ENCODE data around the gene ADGRL3.

The ADGRL3 gene

DNA sequence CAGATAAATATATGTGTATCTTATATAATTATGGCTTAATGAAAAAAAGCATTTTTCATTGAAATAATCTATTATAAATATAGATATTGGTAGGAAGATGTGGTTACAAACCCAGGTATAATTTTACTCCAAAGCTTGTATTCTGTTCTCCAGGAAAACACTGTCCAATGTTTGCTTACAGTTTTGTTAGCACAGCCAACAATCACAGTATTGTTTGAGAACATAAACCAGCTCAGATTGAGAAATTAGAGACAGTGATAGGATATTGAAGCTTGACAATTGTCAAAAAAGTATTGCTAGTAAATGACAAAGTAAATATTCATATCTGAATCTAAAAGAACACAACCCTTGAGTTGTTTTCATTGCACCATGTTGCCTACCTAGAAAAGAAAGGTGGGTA, 228.8 kb downstream of the ADGRL3 start:
- DNase-seq: no peak

DNA sequence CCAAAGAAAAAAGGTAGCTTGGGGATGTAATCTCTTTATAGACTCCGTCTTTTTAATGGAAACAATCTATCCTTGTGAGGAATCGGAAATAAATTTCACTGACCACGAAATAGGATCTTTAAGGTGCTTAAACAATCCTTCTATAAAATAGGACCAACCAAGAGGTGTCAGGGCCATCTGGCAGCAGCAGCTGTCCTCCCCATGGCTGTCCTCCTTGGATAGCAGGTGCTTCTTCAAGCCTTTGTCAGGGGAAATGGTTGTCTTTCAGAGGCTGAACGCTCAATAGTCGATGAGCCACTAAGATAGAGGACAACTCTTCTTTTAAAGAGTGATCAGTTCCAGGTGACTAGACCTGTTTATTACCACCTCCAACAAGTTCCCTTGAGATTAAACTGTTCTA, 231.0 kb downstream of the ADGRL3 start:
- no peak for DNase-seq

DNA sequence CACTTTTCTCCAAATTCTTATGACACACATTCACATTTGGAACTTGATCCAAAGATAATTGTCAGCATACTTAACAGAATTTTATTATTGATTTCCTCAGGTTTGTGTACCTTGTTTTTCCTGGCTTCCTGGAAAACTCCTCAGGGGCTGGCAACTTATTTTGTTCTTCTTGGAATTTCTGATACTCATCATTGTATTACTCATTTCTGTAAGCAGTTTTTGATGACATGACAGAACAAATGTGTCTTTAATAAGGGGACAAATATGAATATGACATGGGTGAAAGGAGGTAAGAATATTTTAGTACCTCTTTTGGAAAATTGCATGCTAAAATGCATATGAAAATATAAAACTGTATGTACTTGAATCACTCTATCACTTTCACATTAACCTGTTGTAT, 237.8 kb downstream of the ADGRL3 start:
- DNase-seq: no peak

DNA sequence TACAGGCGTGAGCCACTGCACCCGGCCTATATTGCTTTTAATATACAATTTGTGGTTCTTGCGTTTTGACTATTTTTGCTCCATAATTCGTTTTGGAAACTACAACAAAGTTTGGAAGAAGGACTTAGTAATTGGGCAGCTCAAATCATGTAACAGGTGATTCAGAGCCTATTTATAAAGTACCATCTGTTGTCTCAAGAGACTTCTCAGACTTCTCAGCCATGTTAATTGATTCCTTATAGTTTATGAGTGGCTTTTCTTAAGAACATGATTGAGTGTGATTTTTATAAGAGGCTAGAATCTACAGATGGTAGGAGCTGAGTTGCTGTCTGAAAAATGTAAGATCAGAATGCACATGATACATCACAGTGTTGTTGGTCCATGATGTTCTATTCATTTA, 240.2 kb downstream of the ADGRL3 start:
- no peak for DNase-seq

DNA sequence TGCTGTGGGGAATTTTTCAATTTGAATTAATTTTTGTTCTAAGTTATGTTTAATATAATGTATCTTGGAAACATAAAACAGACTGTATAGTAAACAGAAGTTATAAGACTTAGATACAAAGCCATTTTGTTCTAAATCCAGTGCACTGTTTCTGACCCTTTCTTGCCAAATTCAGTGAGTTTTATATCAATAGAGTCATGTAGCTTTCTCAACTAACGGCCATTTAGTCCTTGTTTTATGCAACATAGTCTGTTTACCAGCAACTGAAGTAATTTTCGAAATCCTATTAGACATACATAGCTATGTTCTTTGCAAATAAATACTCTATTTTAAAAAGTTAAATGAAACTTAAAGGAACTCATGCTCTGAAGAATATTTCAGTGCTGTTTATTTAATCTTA, 242.8 kb downstream of the ADGRL3 start:
- DNase-seq: no peak

DNA sequence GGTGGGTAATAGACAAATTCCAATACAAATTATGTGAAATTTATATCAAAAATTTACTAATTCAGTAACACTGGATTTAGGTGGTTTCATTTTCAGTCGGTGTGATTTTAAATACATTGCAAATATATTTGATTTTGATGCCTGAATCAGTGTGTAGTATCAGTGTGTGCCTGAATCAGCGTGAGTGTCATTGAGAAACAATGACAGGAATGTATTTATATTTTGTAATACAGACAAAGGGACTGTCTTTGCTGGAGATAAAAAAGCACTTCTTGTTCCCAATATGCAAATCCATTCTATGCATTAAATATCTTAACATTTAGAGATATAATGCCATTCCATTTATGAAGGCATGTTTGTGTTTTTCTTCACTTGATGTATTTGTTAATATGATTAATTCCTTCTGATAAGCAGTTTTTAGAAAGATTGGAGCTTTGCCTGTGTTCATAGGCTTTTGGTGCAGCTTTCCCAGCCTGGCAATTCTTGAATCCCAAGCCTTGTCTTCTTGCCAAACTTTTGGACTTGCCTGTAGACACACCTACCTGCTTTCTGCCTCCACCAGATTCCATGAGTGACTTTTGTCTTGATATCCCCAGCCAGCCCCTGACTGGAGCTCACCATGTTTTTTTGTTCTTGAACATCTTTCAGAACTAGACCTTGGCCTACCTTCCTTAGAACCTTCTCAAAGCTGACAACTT, 243.8 kb downstream of the ADGRL3 start:
- DNase-seq: no peak

DNA sequence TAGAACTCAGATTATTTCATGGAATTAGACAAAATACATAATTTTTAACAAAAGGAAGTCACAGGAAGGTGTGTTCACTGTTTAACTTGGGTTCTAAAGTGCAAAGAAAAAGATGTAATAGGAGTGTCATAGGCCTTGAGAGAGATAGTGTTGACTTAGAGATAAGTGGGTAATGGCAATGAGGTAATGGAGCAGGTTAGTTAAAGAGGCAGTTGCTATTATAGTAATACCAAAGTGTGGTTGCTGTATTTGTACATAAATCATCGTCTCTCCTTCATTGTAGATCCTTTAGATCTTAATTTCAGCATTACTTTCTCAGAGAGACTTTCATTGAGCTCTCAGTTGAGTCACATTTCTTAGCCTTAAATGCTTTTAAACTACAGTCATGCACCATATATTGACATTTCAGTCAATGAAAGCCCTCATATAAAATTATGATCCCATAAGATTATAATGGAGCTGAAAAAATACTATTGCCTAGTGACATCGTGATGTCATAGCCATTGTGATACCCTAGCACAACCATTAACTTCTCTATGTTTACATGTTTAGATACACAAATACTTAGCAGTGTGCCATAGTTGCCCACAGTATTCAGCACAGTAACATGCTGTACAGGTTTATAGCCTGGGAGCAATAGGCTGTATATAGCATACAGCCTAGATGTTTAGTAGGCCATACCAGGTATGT, 245.4 kb downstream of the ADGRL3 start:
- DNase-seq: no peak

DNA sequence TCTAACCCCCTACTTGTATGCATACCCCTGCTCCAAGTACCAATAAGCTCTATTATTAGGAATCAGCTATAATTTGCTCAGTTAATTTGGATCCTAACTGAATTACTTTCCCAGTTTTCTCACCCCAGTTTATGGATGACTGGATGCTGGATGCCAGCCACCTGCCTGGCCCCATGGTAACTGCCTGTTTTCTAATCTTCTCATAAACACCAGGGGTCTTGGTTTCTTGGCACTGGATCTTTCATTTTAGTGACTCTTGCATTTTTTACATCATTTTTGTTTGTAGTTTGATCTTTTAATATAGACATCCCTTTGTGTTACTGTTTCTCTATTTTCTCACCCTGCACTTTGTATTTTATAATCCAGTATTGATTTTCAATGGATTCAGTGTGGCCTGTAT, 246.8 kb downstream of the ADGRL3 start:
- no peak for DNase-seq

DNA sequence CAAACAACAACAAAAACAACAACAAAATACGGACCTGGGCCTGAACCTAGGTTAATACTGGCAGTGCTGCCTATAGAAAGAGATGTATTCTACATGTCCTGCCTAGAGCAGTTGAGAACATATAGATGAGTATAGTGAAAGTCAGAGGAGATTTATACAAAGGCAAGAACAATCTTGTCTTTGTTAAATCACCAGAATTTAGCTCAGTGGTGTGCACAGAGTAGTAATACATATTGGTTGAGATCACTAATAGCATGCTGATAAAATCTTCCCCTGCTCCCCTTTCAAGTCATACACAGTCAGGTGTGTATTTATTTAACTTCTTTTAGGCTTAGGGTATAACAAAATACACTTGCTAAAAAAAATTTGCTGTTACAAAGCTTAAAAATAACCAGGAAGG, 247.8 kb downstream of the ADGRL3 start:
- no peak for DNase-seq

DNA sequence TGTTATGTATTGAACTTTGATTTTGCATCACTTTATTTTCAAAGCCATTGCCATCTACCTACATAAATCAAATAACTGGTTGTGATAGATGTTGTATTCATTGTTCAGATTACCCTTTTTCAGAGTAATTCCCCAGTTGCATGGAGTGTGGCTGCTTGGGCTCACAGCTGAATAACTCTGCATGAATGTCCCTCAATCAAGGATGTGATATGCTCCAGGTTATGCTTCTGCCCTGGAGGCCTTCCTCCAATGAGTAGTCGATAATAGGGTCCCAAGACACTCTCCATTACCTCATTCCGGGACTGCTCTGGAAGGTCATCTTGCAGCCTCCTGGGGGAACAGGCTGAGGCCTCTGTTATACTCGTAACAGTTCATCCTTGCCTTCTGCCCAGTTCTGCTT, 251.8 kb downstream of the ADGRL3 start:
- DNase-seq: no peak

DNA sequence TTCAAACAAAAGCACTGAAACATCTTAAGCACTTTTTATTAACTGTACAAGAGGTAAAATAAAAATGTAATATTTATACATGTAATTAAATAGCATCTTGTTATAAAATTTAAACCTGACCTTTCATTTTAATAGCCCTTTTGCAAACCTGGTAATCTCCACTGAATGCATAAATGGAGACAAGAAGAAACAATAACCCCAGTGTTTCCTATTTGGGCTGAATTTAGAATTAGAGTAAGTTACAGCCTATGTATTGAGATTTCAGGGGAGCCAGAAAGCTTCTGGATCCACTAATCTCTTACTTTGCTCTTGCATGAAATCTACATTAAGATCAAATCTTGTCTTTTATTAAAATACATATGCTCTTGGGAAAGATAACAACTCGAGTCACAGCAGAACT, 261.8 kb downstream of the ADGRL3 start:
- no peak for DNase-seq

DNA sequence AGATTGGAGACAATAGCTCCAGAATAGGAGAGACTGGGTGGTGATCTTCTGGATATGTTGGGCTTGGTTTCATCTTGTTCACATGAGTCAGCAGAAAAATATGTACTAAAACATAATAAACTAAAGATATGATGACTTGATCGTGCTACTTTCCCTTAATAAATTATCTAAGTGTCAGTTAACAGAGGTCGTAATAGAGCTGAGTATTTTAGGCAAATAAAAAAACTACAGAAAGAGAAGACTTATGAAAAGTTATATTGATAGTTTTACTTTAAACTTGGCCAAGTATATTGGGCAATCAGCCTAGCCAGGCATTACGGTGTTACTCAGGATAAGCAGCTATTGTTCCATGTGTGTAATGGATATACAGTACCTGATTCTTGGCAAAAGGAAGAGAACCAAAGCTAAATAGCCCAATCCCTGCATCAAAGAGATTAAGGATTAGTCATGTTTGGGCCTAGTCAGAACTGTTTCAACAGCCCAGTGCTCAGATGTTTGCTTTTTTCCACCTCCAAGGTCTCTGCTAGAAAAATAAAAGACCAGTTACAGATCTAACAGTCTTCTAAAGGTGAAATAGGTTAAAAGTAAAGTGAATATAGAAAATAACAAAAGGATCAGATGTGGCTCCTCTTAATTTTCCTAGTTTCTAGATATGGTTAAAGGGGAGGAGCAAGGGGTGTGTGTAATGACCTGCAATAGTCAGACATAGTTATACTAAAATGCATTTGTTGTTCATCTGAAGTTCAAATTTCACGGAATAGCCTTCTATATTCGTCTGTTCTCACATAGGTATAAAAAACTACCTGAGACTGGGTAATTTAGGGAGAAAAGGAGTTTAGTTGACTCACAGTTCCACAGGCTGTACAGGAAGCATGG, 262.6 kb downstream of the ADGRL3 start:
- DNase-seq: no peak

DNA sequence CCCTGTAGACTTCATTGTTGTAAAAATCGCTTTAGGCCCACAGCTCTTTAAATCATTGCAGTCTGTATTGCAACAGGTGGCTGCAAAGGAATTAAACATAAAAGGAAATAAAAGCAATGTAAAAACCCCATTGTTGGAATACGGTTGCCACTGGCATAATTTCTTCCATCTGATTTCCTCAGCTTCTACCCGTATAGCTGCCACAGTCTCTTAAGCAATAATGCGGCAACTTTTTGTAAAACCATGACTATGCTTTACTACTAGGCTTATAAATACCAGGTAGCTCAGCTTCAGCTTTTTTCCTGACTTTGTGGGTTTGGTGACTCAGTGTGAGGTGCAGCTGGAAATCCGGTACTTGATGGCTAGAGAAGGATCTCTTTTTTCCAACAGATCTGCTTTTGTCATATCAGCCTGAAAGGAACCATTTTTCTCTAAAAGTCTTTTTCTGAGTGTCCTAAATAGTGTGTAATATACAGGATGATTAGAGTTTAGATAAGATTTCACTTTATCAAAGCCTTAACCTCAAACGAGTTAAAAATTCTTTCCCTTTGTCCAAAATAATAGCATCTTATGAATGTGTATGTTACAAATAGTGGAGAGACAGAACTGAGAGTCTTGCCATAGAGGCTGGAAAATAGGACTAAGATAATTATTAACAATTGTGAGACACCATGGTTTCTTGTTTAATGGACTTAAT, 268.0 kb downstream of the ADGRL3 start:
- no peak for DNase-seq

DNA sequence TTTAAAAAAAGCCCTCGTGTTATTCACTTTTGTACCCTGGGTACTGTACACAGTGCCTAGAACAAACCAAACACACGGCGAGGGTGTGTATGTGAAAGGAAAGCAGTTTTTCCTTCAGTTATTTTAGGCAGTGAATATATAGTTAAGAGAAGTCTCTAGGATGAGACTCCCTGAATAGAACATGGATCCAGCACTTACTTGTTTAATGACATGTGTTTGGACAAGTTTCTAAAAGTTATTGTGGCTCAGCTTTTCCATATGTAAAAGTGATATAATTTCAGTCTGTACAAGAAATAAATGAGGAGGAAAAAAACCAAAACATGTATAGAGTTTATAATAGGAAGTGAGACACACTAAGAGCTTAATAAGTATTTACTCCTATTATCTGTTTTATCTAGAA, 273.2 kb downstream of the ADGRL3 start:
- DNase-seq: no peak

DNA sequence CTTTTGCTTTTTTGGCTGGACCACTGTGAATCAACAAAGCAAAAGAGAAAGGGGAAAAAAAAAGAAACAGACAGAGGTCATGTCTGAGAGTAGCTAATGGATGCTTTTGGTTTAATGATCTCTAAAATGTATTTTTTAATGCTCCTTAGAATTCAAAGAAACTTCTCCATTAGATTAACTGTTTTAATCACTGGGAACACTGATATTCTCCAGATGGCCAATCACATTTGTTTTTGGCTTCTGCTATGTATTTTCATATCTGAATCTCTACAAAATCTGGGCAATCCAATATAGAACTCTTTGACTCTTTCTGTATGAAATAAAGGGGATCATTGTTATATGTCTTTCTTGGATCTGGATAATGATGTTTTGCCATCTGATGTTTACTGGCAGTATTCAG, 278.2 kb downstream of the ADGRL3 start:
- DNase-seq: no peak

DNA sequence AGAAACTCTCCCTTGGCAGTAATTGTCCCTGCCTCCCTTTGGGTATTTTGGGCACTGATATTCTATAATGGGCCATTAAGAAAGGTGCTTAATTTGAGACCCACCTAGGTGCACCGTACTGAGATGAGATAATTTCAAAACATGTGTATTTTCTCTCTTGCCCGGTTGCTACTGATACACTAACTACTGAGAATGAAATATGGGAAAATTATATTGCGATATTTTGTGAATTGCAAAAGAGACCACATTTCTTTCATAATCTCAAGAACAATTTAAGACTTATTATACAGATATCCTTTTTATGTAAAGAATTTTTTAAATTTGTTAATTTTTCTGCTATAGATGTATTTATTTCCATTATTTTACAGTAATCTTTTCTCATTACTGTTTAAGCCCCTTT, 284.9 kb downstream of the ADGRL3 start:
- DNase-seq: no peak

DNA sequence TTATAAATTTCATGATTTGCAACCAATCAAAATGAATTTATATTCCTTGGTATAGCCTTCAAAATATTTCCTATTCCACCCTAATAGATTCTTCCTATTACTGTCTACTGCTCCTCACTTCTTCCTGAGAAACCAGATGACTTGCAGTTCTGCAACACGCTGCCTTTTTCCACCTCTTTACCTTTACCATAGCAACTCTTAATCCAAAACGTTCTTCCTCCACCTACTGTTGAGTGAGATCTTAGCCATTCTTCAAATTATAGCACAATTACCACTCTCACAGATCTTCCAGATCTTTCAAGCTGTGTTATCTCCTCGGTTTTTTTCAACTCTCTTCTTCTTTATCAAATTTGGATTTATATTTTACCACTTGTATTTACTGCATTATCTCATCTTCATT, 289.8 kb downstream of the ADGRL3 start:
- no peak for DNase-seq

DNA sequence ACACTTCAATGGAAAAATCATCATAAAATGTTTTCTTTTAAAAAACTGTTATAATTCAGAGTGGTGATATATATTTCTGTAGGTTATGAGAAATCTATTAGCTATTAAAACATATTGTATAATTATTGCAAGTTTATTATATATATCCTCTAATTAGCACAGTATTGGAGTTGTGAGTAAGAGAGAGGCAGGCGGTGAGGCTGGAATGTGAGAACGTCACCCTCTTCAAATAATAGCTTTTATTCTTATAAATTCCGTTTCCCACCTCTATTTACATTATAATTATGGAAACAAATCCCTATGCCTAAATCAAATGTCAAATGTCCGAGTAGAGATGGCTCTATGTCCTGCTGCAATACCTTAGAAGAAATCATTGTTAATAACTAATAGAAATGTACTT, 292.9 kb downstream of the ADGRL3 start:
- DNase-seq: no peak

DNA sequence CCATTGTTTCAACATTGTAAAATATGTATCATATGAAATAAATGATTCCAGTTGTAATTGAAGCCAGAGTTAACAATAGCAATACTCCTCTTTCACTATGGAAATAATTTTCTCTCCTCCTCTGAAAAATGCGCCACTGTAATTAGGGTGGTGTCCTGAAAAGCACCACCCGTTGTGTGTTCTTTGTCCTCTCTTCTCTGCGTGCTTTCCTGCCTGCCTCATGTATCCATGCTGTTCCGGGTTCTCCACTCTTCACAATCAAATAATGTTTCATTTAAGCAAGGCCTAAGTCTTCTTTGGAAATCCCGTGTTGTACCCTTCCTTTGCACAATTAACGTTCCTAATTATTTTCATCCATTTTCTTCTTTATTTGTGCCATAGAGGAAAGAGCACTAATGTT, 293.3 kb downstream of the ADGRL3 start:
- no peak for DNase-seq

DNA sequence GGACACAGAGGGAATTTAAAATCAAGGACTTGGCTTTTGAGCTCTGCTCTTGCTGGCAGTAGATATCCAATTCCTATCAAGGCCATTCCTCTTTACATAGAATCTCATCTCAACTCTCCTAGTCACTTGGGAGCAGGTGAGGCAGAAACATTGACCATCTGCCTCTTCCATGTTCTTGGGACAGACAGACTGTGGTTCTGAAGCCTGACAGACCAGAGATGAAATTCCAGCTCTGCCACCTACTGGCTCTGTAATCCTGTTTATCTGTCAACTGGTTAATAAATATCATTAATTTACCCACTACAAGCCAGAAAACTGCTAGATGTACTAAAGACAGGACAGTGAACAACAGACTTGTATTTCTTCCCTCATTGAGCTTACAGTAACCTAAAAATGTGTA, 300.8 kb downstream of the ADGRL3 start:
- no peak for DNase-seq

DNA sequence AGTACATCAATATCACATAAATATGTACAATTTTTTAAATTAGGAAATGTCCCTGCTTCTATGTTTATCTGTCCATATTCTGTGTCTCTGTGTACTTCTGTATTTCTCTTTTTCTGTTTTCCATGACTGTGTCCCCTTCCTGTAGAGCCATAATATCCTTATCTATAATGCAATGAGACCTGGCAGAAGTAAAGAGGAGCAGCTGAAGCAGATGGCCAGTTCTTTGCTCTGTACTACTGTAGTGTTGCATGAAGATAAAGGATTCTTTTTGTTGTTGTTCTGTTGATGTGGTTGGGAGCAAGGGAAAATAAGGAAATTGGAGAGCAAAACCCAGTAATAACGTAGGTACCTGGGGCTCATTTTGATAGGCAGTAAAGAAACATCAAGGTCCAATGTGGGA, 301.7 kb downstream of the ADGRL3 start:
- no peak for DNase-seq

DNA sequence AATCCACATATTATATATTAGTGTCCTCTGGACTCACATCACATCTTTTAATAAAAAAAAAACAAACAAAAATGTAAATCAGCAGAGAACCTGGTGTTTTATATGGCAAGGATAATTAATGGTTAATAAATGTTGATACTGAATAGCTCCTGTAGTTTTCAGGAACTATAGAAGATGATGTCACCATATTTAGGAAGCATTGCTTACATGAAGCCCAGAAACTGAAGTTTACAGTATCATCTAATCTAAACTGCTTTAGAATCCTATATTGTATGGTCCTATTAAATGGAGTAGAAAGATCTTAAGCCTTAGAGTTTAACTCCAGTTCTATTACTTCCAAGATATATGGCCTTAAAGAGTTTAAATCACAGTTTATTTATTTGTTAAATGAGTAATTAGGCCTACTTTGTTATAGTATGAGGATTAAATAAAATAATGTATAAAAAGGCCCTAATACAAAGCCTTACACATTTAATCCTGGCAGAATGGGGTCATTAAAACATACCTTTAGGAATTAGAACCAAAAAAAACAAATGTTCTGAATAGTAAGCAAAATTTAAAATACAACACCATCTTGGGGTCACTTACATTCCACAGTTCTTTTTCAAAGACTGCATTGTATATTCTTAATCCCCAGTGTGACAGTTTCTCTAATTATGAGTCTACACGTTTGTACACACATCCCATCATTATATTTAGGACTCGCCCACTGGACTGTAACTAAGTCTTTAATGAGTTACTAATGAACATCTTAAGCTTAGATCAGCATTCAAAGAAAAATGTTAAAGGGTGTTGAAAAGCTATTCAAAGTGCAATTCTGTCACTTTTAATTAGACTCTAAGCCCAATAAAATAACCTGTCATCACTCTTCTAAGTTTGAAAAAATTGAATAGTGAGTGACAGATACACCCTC, 305.9 kb downstream of the ADGRL3 start:
- no peak for DNase-seq
